Ishikawa (cell line): ENCODE measurements around the gene SLC6A19.
A peak's percentile ranks its signal among the peaks of the same experiment; 100 is the strongest.

Experiments
- CEBPB ChIP-seq: IDR thresholded peaks from 2 replicates; pipeline ENCODE4 v1.6.1; 2012
- CREB1 ChIP-seq: IDR thresholded peaks from 2 replicates; pipeline ENCODE4 v1.6.1; 2012; ENCODE audit warnings: low read depth
- EGR1 ChIP-seq: IDR thresholded peaks from 2 replicates; pipeline ENCODE4 v1.6.1; 2012
- EP300 ChIP-seq: IDR thresholded peaks from 2 replicates; pipeline ENCODE4 v1.6.1; 2012; ENCODE audit warnings: borderline replicate concordance
- MAX ChIP-seq: IDR thresholded peaks from 2 replicates; pipeline ENCODE4 v1.6.1; 2012
- NFIC ChIP-seq: IDR thresholded peaks from 2 replicates; pipeline ENCODE4 v1.6.1; 2012
- RAD21 ChIP-seq: IDR thresholded peaks from 2 replicates; pipeline ENCODE4 v1.6.1; 2012; ENCODE audit warnings: low read depth
- TAF1 ChIP-seq: IDR thresholded peaks from 2 replicates; pipeline ENCODE4 v1.6.1; 2012; ENCODE audit warnings: low read depth, mild to moderate bottlenecking
- TCF12 ChIP-seq: IDR thresholded peaks from 2 replicates; pipeline ENCODE4 v1.6.1; 2012; ENCODE audit warnings: low read depth
- TEAD4 ChIP-seq: IDR thresholded peaks from 2 replicates; pipeline ENCODE4 v1.6.1; 2012
- YY1 ChIP-seq: IDR thresholded peaks from 2 replicates; pipeline ENCODE4 v1.6.1; 2012; ENCODE audit warnings: low read depth
- ZBTB7A ChIP-seq: IDR thresholded peaks from 2 replicates; pipeline ENCODE4 v1.6.1; 2012; ENCODE audit warnings: low read depth
- TF ChIP-seq, protein P1 (sequence below): IDR thresholded peaks from 2 replicates; pipeline ENCODE4 v1.6.1; 2012
- TF ChIP-seq, protein P2 (sequence below): IDR thresholded peaks from 2 replicates; pipeline ENCODE4 v1.6.1; 2012; ENCODE audit warnings: low read depth, mild to moderate bottlenecking

DNA sequence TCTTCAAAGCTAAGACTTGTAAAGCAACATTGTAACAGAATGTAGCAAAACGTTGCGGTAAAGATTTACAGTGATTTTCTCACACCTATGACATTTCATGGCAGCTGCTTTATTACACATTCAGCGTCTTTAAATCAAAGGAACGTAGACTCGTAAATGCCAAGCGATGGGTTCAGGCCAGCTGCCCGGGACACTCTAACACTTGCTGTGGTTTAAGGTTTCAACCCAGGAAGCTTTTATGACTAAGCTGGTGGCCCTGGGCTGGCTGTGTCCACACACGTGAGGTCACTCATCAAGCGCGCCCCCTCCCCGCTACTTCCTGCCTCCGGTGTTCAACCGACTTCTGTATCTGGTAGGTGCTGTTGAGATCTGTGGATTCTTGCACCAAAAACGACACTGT is 26.3 kb downstream of the SLC6A19 start:
- TF ChIP-seq TAF1: no peak
- TF ChIP-seq NFIC: 0 out of 2 replicates have a peak, but pooled peaks have one; percentile 24
- no peak for TF ChIP-seq ZBTB7A
- TF ChIP-seq EP300: no peak
- TF ChIP-seq, protein P1, sequence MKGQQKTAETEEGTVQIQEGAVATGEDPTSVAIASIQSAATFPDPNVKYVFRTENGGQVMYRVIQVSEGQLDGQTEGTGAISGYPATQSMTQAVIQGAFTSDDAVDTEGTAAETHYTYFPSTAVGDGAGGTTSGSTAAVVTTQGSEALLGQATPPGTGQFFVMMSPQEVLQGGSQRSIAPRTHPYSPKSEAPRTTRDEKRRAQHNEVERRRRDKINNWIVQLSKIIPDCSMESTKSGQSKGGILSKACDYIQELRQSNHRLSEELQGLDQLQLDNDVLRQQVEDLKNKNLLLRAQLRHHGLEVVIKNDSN: peak; percentile 42; the same call in 1 of the 2 replicates
- no peak for TF ChIP-seq MAX
- no peak for TF ChIP-seq TEAD4
- TF ChIP-seq YY1: no peak
- TF ChIP-seq CEBPB: no peak
- no peak for TF ChIP-seq RAD21
- TF ChIP-seq CREB1: no peak
- TF ChIP-seq, protein P2, sequence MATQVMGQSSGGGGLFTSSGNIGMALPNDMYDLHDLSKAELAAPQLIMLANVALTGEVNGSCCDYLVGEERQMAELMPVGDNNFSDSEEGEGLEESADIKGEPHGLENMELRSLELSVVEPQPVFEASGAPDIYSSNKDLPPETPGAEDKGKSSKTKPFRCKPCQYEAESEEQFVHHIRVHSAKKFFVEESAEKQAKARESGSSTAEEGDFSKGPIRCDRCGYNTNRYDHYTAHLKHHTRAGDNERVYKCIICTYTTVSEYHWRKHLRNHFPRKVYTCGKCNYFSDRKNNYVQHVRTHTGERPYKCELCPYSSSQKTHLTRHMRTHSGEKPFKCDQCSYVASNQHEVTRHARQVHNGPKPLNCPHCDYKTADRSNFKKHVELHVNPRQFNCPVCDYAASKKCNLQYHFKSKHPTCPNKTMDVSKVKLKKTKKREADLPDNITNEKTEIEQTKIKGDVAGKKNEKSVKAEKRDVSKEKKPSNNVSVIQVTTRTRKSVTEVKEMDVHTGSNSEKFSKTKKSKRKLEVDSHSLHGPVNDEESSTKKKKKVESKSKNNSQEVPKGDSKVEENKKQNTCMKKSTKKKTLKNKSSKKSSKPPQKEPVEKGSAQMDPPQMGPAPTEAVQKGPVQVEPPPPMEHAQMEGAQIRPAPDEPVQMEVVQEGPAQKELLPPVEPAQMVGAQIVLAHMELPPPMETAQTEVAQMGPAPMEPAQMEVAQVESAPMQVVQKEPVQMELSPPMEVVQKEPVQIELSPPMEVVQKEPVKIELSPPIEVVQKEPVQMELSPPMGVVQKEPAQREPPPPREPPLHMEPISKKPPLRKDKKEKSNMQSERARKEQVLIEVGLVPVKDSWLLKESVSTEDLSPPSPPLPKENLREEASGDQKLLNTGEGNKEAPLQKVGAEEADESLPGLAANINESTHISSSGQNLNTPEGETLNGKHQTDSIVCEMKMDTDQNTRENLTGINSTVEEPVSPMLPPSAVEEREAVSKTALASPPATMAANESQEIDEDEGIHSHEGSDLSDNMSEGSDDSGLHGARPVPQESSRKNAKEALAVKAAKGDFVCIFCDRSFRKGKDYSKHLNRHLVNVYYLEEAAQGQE: no peak
- no peak for TF ChIP-seq EGR1
- peak; percentile 34; the same call in 1 of the 2 replicates for TF ChIP-seq TCF12
